ENCODE measurements around the gene KDM4B. TPM values are rescaled to one million over a fixed set of nuclear protein-coding genes. Genes with fewer than 3 reads are reported as not detected.

The KDM4B gene
- total and polyA plus RNA-seq, 4 donors, result 3.2 to 19.7 (median 12.9) TPM

DNA sequence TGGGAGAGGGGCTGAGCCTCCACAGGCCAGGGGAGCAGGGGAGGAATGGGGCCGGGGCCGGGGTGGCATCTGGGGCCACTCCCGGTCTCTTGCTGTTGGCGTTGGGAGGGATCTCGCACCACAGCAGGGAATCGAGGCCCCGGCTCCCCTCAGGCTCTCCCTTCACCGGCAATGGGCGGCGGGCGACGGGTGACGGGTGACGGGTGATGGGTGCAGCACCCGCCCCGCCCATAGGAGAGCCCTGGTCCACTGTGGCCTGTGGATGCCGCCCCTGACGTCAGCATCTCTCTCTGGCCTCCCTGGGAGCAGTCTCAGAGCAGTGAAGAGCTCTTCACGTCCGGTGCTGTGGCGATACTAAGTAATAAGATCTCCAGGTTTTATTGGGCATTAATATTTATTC, 133.6 kb downstream of the KDM4B start:
- H3K4me1 ChIP-seq (ENCODE audit: control insufficient read depth in 4 of 4, insufficient read depth in 4 of 4, low read length in 3 of 4), result peaks cover 4 to 36% (median 27%) of the 10 kb centered on the region in 4 donors
- peak overlapping the region in 1 of 2 donors; percentile 69 for H3K27ac ChIP-seq (ENCODE audit: low read depth in 1 of 2, low read length in 2 of 2)
- WGBS, result 97% methylated on average over 21 of the region's 21 CpGs
- no peak overlapping the region for H3K4me3 ChIP-seq (ENCODE audit: low read depth in 1 of 3, low read length in 3 of 3)
- no peak for DNase-seq (ENCODE audit: low spot score)
- H3K36me3 ChIP-seq (ENCODE audit: control insufficient read depth in 4 of 4, insufficient read depth in 3 of 4, low read depth in 1 of 4, low read length in 3 of 4), result peaks cover 2 to 31% (median 21%) of the 10 kb centered on the region in 4 donors
- no peaks in the 10 kb centered on the region for H3K27me3 ChIP-seq (ENCODE audit: control insufficient read depth in 4 of 4, insufficient read depth in 4 of 4, low read length in 3 of 4)
- peaks cover 1 to 23% (median 14%) of the 10 kb centered on the region in 4 donors for H3K9me3 ChIP-seq (ENCODE audit: control insufficient read depth in 4 of 4, low read length in 3 of 4)
- no peak for TF ChIP-seq JUND (IDR thresholded peaks at IDR 0.05)
- TF ChIP-seq FOXA1 (IDR thresholded peaks at IDR 0.05), result no peak
- TF ChIP-seq, protein P1, sequence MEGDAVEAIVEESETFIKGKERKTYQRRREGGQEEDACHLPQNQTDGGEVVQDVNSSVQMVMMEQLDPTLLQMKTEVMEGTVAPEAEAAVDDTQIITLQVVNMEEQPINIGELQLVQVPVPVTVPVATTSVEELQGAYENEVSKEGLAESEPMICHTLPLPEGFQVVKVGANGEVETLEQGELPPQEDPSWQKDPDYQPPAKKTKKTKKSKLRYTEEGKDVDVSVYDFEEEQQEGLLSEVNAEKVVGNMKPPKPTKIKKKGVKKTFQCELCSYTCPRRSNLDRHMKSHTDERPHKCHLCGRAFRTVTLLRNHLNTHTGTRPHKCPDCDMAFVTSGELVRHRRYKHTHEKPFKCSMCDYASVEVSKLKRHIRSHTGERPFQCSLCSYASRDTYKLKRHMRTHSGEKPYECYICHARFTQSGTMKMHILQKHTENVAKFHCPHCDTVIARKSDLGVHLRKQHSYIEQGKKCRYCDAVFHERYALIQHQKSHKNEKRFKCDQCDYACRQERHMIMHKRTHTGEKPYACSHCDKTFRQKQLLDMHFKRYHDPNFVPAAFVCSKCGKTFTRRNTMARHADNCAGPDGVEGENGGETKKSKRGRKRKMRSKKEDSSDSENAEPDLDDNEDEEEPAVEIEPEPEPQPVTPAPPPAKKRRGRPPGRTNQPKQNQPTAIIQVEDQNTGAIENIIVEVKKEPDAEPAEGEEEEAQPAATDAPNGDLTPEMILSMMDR (IDR thresholded peaks at IDR 0.05; ENCODE audit: low read depth, low read length, missing input control), result no peak
- TF ChIP-seq SP1 (IDR thresholded peaks at IDR 0.05), result no peak
- TF ChIP-seq, protein P2, sequence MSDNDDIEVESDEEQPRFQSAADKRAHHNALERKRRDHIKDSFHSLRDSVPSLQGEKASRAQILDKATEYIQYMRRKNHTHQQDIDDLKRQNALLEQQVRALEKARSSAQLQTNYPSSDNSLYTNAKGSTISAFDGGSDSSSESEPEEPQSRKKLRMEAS (IDR thresholded peaks at IDR 0.05), result no peak
- no peak for TF ChIP-seq EGR1 (IDR thresholded peaks at IDR 0.05; ENCODE audit: low read depth in 2 of 2)
- no peak for TF ChIP-seq HNF4G (IDR thresholded peaks at IDR 0.05)
- TF ChIP-seq, protein P3, sequence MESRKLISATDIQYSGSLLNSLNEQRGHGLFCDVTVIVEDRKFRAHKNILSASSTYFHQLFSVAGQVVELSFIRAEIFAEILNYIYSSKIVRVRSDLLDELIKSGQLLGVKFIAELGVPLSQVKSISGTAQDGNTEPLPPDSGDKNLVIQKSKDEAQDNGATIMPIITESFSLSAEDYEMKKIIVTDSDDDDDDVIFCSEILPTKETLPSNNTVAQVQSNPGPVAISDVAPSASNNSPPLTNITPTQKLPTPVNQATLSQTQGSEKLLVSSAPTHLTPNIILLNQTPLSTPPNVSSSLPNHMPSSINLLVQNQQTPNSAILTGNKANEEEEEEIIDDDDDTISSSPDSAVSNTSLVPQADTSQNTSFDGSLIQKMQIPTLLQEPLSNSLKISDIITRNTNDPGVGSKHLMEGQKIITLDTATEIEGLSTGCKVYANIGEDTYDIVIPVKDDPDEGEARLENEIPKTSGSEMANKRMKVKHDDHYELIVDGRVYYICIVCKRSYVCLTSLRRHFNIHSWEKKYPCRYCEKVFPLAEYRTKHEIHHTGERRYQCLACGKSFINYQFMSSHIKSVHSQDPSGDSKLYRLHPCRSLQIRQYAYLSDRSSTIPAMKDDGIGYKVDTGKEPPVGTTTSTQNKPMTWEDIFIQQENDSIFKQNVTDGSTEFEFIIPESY (IDR thresholded peaks at IDR 0.05), result no peak
- no peak for TF ChIP-seq HNF4A (conservative IDR thresholded peaks at IDR 0.05)
- TF ChIP-seq NR2F2 (IDR thresholded peaks at IDR 0.05), result no peak
- TF ChIP-seq, protein P4, sequence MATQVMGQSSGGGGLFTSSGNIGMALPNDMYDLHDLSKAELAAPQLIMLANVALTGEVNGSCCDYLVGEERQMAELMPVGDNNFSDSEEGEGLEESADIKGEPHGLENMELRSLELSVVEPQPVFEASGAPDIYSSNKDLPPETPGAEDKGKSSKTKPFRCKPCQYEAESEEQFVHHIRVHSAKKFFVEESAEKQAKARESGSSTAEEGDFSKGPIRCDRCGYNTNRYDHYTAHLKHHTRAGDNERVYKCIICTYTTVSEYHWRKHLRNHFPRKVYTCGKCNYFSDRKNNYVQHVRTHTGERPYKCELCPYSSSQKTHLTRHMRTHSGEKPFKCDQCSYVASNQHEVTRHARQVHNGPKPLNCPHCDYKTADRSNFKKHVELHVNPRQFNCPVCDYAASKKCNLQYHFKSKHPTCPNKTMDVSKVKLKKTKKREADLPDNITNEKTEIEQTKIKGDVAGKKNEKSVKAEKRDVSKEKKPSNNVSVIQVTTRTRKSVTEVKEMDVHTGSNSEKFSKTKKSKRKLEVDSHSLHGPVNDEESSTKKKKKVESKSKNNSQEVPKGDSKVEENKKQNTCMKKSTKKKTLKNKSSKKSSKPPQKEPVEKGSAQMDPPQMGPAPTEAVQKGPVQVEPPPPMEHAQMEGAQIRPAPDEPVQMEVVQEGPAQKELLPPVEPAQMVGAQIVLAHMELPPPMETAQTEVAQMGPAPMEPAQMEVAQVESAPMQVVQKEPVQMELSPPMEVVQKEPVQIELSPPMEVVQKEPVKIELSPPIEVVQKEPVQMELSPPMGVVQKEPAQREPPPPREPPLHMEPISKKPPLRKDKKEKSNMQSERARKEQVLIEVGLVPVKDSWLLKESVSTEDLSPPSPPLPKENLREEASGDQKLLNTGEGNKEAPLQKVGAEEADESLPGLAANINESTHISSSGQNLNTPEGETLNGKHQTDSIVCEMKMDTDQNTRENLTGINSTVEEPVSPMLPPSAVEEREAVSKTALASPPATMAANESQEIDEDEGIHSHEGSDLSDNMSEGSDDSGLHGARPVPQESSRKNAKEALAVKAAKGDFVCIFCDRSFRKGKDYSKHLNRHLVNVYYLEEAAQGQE (IDR thresholded peaks at IDR 0.05), result no peak
- TF ChIP-seq RAD21 (IDR thresholded peaks at IDR 0.05), result no peak
- no peak for TF ChIP-seq FOXA2 (IDR thresholded peaks at IDR 0.05)
- TF ChIP-seq, protein P5, sequence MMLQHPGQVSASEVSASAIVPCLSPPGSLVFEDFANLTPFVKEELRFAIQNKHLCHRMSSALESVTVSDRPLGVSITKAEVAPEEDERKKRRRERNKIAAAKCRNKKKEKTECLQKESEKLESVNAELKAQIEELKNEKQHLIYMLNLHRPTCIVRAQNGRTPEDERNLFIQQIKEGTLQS (IDR thresholded peaks at IDR 0.05), result no peak
- no peak for TF ChIP-seq GABPA (IDR thresholded peaks at IDR 0.05 in 1 of 2, conservative IDR thresholded peaks at IDR 0.05 in 1 of 2)
- TF ChIP-seq RXRA (IDR thresholded peaks at IDR 0.05), result no peak
- TF ChIP-seq TAF1 (conservative IDR thresholded peaks at IDR 0.05), result no peak
- no peak for TF ChIP-seq YY1 (IDR thresholded peaks at IDR 0.05)
- H3K9ac ChIP-seq (ENCODE audit: low read depth in 1 of 2, low read length in 2 of 2), result no peak overlapping the region
